ENCODE data around the gene PMEPA1.

- TF ChIP-seq POLR2A (IDR thresholded peaks at IDR 0.05; ENCODE audit: low read depth, low read length) (no peak), TAF1 (IDR thresholded peaks at IDR 0.05; ENCODE audit: low read depth, low read length) (no peak), POU2F2 (IDR thresholded peaks at IDR 0.05; ENCODE audit: low read depth, low read length) (no peak)
Measured at GRCh38 chr20:57716202-57716601, 6.4 kb upstream of the PMEPA1 start.
